Measurements from ENCODE around the gene SOX21.

GRCh38 chr13:94679614-94680013 is 32.7 kb downstream of the SOX21 start:
- TF ChIP-seq CTCF (IDR thresholded peaks at IDR 0.05; ENCODE audit: low read length) (no peak), EZH2 (IDR thresholded peaks at IDR 0.05; ENCODE audit: borderline replicate concordance, low read length) (no peak)
